GM13977 (cell line): Measurements from ENCODE around the gene DDIT3.

ENCODE experiments used
- DNase-seq: peaks from one replicate; pipeline ENCODE4 v3.0.0; 2012; ENCODE audit warnings: low spot score
- in situ Hi-C: fragments of 300-500 bp; cut with MboI; formaldehyde crosslinking; loops from one replicate; pipeline ENCODE4 v1.12.0; 2022; ENCODE audit warnings: low sequenced_read_pairs, low pct_unique_long_range_greater_than_20kb, mixed read lengths, inconsistent platforms; ENCODE audit not compliant: unreplicated experiment
- TF ChIP-seq, protein P1 (sequence below): IDR thresholded peaks from 2 replicates; pipeline ENCODE4 v1.5.1; 2012; ENCODE audit warnings: mild to moderate bottlenecking, control low read depth; ENCODE audit not compliant: insufficient read depth; ENCODE audit errors: extremely low read depth, missing control alignments

DDIT3 gene

DNA sequence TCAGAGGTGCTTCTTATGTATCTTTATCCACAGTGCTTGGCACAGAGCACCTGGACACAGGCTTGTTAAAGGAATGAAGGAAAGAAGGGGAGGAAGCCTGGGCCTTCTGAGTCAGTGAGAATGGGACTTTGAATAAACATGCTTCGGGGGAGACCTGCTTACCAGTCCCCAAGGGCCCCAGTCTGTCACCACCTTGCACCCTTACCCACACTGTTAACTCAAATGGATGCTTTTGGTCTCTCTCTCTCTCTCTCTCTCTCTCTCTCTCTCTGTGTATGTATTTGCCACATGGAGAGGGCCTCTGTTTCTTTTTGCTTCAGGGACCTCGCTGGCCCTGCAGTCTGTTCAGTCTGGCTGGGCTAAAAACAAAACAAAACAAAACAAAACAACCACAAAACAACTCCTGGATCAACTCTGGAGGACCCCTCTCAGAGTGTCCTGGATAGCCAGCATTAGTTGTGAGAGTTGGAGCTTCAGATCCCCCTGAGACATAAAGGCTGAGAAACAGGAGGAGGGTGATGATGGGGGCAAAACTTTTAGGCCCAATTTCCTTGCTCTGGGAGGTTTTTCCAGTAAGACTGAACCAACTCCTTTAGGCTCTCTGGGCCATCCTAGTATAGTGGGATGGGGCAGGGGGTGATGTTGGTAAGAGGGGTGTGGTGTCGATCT lies 31.5 kb upstream of the DDIT3 start:
- DNase-seq: no peak
- TF ChIP-seq, protein P1, sequence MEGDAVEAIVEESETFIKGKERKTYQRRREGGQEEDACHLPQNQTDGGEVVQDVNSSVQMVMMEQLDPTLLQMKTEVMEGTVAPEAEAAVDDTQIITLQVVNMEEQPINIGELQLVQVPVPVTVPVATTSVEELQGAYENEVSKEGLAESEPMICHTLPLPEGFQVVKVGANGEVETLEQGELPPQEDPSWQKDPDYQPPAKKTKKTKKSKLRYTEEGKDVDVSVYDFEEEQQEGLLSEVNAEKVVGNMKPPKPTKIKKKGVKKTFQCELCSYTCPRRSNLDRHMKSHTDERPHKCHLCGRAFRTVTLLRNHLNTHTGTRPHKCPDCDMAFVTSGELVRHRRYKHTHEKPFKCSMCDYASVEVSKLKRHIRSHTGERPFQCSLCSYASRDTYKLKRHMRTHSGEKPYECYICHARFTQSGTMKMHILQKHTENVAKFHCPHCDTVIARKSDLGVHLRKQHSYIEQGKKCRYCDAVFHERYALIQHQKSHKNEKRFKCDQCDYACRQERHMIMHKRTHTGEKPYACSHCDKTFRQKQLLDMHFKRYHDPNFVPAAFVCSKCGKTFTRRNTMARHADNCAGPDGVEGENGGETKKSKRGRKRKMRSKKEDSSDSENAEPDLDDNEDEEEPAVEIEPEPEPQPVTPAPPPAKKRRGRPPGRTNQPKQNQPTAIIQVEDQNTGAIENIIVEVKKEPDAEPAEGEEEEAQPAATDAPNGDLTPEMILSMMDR: no peak
- in situ Hi-C loops: no loop called here

DNA sequence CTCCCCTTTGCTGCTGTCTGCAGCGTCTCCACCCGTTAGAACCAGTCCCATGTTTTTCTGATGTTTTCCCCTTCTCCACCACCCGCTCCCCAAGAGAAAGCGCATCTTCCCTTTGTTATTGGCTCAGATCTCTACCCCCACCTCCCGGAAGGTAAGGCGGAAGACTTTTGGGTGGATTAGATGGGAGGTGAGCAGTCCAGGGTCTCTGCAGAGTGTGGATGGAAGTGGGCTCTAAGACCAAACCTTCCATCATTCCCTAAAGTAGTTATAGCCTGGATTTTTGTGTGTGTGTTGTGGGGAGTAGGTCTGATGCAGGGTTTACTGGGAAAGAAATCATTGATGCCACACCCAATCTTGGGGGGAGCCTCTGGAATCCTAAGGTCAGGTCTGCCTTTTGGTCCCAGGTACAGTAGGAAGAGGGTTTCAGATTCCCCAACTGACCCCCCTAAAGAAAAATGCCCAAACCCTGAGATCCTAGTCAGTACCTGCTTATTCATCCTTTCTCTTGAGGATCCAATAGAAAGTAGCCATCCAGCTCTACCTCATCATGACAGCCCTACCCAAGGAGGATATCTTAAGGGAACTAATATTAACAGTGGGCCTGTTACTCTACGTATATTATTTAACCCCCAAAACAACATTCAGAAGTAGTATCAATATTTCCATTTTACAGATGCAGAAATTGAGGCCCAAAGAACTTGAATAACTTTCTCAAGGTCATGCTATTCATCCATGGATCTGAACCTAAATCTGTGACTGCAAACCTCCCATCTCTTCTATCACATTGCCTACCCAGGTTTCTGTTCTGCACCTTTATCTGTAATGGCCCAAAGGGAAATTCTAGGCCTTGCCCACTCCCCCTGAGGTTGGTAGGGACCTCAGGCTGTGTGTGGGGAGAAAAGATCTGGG lies 30.6 kb upstream of the DDIT3 start:
- DNase-seq: no peak
- in situ Hi-C loops: no loop called here
- TF ChIP-seq, protein P1: no peak

DNA sequence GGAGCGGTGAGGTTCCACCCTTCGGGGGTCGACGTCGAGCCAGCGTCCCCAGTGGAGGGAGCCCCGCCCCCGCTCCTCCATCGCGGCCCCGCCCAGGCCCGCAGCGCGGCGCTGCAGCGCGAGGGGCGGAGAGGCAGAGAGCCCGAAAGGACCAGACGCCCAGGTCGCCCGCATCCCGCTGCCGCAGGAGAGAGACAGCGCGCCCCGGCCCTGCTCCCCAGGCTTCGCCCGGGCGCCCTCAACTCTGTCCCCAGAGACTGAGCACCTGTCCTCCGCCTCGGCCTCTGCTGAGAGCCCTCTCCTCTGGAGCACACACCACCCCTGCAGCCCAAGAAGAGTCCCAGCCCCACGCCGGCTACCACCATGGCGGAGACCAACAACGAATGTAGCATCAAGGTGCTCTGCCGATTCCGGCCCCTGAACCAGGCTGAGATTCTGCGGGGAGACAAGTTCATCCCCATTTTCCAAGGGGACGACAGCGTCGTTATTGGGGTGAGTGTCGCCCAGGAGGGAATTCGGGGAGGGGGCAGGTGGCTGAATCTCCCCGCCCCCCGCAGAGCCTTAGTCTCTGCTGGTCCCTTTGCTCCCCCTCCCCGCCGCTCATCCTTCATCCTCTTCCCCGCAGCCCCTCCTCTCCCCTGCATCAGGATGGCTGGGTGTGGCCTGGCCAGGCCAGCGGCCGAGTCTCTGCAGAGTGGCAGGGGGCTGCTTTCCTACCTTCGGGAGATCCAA lies 29.8 kb upstream of the DDIT3 start, which contains the start of gene KIF5A:
KIF5A (plus strand) TSS at position 136 of the 732 bp plus-strand sequence; CDS start at position 364, 228 bp downstream.
- in situ Hi-C loops: no loop called here
- DNase-seq: peak; percentile 72
- TF ChIP-seq, protein P1: peak; percentile 32

DNA sequence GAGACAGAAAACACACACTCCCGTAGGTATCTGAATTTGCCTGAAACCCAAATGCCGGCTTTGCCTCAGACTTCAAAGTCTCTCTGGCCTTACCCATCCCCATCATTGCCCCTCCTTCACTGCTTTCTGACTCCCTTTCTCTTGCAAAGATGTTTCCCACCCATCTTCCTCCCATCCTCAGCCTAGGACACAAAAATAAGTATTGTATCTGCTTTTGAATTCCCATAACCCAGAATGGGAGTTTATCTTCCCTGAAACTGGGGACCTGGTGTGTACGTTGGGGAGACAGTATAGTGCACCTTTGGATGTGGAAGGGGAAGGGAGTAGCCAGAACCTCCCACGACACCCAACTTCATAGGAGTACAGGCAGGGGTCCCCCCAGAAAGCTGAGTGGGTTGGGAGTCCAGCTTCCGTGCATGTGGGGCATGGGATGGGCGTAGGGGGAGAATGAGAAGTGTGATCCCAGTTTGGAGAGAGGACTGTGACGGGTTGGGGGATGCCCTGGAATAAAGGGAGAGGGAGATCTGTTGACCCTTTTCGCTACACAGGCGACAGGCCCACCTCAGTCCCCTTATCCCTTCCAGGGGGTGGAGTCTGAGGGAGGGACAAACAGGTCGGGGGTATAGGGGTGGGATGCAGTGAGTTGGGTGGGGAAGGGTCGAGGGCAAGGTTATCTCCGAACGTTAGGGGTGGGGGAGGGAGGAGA lies 29.0 kb upstream of the DDIT3 start:
- TF ChIP-seq, protein P1: no peak
- in situ Hi-C loops: no loop called here

DNA sequence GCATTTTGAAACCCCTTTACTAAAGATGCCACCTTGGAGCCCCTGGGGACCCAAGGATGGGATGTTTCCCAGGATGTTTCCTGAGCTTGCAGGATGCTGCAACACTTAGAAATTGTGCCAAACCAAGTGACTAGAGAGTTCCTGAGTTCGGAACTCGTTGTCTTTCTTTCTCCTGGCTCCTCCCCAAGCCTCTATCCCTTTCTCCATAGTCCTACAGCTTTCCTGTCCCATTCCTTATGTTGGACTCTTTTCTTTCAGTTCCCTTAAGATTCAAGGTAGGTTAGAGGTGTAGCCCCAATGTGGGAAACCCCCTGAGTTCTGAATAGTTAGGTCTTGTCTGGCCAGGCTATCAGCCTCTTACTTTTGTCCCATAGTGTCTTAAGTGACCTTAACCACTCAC lies 28.2 kb upstream of the DDIT3 start:
- in situ Hi-C loops: no loop called here
- no peak for DNase-seq

More for the DNA sequence above, 29.0 kb upstream of the DDIT3 start:
- no peak for DNase-seq

More for the DNA sequence above, 28.2 kb upstream of the DDIT3 start:
- TF ChIP-seq, protein P1: no peak
